HPDE6-E6E7 (cell line): ENCODE data around the gene QDPR.

Source experiments
- DNase-seq: peaks from one replicate; pipeline ENCODE4 v3.0.0; 2011; ENCODE audit warnings: missing footprints; ENCODE audit errors: extremely low spot score

Gene QDPR

DNA sequence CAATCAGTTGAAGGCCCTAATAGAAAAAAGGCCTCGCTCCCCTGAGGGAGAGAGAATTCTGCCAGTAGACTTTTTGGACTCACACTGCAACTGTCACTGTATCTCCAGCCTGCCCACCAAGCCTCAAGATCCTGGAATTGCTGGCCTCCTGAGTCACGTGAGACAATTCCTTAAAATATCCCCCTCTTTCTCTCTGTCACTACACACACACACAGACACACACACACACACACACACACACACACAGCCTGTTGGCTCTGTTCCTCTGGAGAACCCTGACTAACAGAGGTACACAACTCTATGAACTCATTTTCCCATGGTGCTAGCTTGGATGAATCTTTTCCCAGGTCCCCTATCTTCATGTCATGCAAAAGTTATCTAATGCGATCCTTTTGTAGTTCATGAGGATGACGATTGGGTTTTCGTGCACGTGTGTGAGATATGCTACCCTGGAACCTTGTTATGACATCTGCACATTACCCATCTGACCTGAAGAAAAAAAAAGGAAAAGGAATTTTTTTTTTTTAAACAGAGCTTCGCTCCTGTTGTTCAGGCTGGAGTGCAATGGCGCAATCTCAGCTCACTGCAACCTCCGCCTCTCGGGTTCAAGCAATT lies 16.8 kb upstream of the QDPR start:
- no peak for DNase-seq

DNA sequence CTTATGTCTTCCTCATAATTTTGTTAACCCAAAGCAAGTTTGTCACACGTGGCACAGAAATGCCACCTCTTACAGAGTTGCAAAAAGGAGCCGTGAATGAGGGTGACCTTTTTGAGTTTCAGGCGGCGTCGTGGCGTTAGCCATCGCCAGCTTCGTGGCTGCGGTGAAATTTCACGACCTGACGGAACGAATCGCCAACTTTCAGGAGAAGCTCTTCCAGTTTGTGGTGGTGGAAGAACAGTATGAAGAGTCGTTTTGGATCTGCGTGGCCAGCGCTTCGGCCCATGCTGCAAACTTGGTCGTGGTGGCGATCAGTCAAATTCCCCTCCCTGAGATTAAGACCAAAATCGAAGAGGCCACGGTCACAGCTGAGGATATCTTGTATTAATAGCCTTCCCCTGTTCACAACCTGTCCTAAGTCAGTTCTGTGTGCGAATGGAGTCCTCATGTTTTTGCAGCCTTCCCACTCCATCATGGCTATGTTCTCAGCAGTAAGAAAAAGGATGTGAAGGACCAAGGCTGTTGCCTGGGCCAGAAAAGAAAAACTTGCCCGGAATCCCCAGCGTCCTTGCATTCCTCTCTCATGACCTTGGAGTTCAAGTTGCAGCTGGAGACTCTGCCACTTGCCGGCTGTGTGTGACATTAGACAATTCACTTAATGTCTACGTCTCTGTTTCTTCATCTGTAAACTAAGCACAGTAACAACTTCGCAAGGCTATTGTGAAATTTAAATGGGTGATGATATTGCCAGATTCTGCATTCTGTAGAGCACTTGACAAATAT lies 15.0 kb upstream of the QDPR start:
- DNase-seq, result no peak

DNA sequence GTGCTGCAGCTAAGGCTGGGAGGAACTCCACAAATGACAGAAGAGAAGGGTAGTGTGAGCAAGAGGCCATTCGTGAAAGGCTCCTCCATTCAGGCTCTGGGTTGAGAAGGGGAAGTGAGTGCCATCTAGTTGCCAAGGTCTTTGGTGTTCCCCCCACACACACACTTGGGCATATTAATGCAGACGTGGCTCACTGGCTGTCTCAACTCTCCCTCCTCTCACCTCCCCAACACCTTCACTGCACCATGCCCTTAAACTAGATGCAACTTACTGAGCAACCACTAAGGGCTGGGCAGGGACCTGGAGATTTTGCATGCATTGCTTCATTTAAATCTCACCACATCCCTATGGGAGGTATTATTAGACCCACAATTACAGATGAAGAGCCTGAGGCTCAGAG lies 11.8 kb upstream of the QDPR start:
- DNase-seq, result no peak

DNA sequence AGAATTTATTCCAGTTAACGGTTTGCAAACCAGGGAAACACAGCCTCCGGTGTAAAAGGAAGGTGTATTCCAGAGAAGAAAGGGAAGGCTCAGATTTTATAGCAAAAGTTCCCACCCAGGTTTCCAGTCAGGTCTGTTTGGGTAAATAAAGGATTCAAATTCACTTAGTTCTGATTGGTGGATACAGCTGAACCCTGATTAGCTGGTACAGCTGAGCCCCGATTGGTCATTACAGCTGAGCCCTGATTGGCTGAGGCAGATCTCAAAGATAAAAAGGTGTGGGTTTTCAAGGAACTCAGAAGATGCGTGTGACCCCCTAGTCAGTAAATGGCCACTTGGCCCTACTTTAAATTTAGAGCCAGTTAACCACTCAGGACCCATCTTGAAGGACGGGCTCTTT lies 9.7 kb upstream of the QDPR start:
- DNase-seq, result no peak

DNA sequence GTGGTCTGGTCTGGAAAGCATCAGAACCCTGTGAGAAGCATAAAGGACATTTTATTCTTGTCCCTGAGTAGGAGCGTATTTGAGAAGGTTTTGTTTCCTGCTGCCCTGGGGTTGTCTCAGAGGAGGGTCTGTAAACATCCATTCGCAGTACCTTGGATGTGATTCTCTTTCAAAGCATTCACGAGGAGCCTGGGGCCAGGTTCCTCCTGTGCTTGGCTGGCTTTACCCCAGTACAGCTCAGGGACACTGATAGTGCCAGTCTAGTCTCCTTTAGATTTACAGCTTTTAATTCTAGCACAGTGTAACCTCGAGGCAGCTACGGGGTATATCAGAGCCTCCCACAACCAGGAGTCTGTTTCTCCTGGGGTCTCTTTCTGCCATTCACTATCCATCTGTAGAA lies 5.8 kb upstream of the QDPR start:
- no peak for DNase-seq

DNA sequence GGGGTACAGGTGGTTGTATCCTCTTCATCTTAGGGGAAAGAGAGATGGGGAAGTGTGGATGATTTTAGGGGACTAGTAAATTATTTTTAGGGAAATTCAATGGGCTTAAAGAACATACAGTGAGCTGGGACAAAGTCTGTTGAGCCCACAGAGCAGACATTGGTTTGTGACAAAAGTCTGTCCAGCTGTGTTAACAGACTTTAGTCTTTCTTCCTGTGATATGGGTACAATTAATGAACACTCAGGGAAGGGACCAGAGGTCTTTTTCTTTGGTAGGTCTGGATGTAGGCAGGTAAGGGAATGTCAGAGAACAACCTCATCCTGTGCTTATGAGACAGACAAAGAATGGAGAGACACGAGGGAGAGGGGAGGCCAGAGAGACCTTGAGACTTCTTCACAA lies 5.1 kb upstream of the QDPR start:
- no peak for DNase-seq

DNA sequence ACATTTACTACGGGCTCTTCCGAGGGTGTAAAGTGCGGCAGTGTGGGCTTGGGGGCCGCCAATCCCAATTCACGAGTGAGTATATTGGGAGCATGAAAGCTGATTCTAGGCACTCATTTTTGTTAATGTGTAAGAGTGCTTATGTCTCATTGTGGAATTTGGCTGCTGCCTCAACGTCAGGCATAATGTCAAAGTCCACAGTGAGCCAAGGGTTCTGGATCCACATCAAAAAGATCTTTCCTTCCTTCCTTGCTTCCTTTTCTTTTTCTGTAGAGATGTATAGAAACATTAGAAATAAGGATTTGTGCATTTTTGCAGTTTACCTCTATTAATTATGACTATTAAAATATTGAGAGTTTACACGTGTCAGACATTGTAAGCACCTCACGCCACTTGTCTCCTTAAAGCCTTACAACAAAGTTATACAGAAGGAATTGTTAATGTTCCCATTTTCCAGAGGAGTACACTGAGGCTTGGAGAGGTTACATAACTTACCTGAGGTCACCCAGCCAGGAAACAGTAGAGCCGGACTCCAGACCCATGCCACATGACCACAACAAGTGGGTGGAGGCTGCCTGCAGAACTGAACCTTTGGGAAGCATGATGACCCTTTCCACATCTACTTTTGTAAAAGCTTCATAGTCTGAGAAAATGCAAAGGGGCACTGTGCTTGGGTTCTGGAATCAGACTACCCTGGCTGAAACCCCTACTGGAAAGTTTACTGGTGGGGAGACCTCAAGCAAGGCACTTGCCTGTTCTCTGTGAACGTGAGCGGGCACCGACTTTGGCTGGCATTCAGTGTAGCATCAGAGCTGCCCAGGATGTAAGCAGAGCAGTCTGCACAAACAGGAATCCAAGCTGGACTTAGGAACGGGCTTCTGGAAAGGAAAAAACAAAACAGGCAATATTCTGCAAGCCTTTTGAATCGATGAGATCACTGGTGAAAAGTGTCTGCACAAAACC lies 3.8 kb upstream of the QDPR start:
- no peak for DNase-seq

DNA sequence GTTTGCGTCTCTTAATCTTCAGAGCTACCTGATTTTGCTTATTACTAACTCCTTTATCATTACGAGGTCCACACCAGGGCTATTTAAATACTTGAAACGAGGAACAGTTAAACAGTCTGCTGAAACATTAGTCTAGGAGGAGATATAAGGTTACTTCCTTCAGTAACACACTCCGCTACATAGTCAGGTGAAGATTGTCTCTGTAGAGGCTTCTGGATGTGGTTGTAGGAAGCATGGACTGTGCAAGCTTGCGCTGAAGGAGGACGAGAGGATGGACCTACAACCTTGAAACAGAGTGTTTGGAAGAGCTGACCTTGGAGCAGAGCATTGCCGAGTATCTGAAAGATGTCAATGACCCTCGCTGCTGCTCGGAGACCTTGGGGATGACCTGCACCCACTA lies 3.0 kb upstream of the QDPR start, which contains the start of gene CLRN2:
CLRN2 (plus strand) TSS at position 301 of the 400 bp plus-strand sequence. CDS start 102 bp downstream, outside the sequence.
- no peak for DNase-seq

DNA sequence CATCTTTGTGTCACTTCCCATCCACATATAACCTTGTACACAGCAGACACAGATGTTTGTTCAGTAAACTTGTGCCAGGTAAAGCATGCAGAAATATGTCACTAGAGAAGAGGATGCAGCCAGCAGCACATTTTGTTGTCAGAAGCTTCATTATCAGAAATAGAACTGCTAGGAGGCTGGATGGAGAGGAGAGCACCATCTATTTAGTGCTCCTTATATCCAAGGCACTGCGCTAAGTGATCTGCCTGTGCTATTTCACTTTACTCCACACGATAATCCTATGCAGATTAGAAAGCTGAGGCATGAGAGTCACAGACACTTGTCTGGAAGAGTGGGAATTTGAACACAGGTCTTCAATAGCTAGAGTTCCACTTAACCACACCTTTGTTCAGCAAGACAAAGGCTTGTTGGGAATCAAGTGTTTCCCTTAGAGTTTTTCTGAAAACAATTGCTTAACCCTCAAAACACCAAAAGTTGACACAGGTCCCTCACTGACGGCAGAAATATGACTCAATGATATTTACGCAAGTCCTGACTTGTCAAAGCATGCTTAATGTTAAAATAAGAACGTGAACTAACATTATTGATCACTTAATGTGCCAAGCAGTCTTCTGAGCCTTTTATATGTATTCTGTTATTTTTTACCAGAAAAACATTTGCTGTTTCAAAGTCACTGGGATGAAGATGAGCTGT lies 1.2 kb upstream of the QDPR start:
- DNase-seq, result peak; percentile 26

DNA sequence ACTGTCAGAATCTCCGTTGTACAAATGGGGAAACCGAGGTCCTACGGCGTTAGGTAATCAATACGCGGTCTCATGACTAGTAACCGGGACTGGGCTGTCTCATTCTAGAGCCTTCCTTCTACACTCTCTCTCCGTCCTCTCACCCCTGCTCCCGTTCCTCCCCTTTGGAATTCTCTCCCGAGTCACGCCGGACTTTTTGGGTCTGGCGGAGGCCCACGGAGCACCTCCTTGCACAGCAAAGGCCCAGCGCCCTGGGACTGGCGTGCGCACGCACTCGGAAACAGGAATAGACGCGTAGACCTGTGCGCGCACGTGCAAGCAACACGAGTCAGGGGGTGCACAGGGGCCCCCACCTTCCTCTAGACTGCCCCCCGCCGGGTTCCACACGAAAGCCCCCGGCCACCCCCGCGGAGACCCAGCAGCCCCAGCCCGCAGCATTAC lies 361 bp downstream of the QDPR start:
- DNase-seq, result peak; percentile 27

DNA sequence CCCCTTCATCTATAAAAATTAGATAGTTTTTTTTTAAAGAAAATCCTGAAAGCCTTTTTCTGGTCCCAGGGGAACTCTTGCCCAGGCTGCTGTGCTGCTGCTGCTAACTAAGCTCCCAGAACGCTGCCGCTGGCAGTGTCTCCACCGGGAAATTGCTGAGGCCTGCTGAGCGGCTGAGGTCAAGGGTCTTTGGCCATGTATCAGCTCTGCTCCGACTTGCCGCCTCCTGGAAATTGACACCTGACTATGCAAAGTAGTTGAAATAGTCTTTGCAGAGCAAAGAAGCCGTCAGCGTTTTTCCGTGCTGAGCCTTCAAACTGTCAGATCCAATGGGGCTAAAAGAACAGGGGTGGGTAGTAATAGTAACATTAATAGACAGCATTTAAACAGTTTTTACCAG lies 839 bp downstream of the QDPR start:
- DNase-seq, result no peak

DNA sequence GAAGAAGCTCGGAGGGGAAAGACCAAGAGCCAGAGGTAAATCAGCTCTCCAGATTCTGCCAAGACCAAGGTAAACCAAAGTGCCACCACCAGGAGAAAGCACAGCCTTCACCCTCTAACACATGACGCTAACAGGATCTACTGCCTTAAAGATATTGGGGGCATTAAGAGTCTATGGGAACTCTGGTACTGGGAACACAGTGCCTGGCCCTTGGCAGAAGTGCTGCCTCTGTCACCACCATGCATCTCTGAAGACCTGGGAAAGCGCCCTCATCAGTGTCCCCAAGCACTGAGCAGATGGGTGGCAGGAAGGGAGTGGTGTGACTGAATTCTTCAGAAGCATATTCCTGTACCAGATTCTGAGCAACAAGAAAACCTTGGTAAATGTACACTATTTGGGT lies 1.3 kb downstream of the QDPR start:
- DNase-seq, result no peak

DNA sequence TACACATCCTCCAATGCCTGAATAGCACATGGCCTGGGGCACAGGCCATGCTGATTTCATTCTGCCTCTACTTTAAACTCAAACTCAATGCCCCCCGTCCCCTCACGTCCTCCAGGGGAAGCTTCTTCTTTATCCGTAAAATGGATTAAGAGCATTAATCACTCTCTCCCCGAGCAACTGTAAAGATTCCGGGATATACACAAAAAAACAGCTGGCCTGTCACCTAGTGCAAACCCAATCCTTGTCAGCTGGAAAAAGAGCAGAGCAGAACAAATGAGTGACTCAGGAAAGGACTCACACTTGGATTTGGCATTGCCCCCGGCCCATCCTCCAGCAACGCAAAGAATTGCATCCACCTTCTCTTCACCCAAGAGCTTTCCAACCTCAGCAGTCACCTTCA lies 7.8 kb downstream of the QDPR start:
- no peak for DNase-seq

DNA sequence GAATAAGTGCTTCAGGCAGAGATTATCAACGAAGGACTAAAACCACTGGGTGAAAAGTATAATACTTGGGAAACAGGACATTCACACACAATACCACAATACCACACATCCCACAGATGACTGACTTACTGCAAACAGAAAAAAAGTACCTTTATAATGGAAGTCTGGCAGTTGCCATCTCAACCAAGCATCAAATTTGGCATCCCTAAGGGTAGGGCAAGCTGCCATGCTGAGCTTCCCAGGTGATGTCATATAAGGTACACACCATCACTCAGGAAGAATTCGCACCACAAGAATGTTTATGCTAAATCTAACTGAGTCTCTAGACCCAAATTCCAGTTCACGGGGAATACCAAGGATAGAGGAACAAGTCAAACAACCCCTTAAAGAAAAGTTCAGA lies 9.1 kb downstream of the QDPR start:
- no peak for DNase-seq

DNA sequence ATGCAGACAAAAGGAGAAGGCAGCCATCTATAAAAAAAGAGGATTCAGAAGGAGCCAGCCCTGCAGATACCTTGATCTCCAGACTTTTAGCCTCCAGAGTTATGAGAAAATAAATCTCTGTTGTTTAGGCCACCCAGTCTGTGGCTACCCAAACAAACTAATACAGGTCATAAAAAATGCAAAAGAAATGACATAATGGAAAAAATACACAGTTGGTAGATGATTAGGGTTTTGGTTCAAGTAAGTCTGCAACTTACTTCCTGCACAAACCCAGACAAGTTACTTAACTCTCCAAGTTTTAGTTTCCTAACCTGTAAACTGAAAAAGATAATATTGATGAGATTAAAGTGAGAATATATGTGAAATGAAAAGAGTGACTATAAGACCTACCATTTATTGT lies 11.3 kb downstream of the QDPR start:
- DNase-seq, result no peak

DNA sequence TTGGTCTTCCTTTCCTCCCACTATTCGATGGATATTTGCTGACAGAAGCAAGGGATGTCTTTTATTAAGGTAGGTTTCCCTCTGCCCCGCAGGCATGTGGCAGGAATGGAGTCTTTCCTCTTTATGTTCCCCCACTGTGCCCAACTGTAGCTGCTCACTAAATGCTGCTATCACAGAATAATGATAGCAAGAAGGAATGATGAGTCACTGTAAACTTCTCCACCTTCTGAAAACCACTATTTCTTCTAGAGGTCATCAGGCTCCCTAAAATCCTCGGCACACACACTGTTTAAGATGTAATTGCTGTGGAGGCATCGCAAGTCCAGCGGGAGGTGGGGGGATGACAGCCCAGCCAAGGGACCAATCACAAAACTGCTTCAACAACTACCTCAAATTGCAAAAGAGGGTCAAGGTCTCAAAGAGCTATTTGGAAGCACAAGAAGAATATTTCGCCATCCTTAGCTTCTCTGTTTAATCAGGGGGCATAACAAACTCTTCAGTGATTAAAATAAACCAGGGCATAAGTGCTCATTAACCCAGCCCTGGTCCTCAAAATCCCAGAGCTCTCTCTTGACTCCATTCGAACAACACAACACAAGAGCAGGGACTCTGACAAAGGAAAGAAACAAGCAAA lies 13.9 kb downstream of the QDPR start:
- no peak for DNase-seq

DNA sequence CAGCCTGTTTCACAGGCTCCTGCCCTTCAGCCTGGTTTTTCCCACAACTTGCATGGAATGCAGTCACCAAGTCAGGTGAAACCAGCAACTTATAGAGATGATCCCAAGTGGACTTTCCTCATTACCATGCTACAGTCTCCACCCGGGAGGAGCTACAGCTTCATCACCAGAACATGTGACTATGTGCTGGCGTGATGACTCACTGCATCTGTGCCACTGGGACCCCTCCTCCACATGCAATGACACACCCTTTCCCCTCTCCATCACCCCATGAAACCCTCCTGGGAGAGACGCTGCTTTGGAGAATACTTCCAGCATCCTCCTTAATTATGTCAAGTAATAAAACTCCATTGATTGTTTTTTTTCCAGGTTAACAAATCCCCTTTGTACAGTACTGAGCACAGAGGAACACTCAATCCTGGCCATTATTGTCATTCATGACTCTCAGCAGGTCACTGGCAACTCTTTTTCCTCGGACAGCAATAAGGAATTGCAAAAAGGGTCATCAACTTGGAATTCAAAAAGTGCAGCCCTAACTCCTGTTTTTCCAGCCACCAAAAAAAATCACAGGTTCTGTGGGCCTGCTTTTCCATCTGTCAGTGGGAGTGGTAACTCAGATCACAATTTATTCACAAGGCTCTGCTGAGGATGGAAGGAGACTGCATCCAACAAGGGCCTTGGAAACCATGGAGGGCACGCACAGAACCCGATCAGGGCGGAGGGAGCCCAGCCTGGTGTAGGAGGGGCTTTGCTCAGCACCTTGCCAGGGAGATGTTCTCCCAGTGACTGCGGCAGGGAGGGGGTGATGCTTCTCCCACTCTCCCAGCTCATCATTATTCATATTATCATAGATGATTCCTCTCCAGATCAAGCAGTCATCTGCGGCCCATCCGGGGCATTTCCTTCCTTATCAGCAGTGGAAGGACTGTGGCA lies 17.4 kb downstream of the QDPR start:
- peak; percentile 16 for DNase-seq

DNA sequence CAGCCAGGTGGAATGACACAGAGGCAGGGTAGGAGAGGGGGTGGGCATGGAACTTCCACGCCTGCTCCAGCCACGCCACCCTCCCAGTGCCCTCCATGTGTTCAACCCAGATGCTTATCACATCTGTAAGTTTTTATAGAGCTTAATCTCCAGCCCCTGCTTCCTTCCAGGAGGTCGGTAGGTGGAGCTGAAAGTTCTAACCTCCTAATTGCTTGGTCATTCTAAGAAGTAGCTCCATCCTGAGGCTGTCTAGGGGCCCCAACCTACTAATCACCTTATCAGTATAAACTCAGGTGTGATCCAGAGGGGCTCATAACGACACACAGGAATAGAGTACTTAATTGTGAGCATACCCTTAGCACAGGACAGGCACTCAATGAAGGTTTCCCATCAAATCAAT lies 18.3 kb downstream of the QDPR start:
- no peak for DNase-seq

DNA sequence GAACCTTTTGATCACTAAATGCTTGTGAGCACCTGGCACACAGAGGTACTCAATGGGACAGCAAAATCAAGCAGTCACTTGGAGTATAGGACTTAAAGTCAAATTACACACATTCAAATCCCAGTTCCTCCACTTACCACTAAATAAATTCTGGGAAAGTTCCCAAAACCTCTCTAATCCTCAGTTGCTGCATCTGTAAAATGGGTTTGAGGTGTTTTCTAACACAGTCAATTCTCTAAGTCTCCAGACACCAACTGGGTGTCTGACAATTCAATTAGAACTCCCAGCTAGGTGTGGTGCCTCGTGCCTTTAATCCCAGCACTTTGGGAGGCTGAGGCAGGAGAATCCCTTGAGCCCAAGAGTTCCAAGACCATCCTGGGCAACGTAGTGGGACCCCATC lies 19.0 kb downstream of the QDPR start:
- DNase-seq, result no peak

DNA sequence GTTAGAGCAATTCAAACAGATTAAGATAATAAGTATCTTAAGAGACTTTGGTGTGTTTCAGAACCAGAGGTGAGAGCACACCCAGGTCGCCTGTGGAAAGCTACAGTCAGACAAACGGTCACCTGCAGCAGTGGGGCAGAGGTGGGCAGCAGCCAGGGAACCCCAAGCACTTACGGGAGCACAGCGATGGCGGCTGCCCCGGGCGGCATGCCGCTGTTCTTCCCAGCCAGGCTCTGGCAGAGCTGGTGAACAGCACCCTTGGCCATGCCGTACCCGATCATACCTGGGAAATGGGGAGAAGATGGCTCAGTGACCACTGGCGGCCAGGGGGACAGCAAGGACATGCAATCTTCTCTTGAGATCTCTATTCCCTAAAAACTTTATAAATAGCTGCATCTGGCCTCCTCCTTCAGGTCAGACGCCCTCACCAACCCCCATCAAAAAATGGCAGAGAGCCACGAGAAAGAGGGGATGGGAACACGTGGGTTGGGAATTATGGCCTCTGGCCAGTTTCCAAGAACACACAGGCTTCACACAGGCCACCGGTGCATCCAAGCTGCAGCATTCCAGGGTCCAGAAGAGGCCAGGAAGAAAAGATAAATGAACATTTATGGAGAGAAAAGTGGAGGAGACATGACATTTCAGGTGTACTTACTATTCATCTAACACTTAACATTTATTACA lies 19.7 kb downstream of the QDPR start:
- DNase-seq, result no peak
